GM18951 (cell line): ENCODE data around the gene YIPF6.
"Not testable (repeated sequence)": the region's sequence is repeated elsewhere in the genome, so short reads cannot be mapped to it uniquely, and the experiment has no call there.

Experiments used
- POLR2A ChIP-seq: IDR thresholded peaks from 4 replicates; pipeline ENCODE4 v1.6.1; 2011; ENCODE audit warnings: mild to moderate bottlenecking; ENCODE audit not compliant: insufficient read length, insufficient read depth; ENCODE audit errors: extremely low read depth
- in situ Hi-C: fragments of 300-500 bp; cut with MboI; formaldehyde crosslinking; loops from one replicate; pipeline ENCODE4 v1.12.0; 2022; ENCODE audit warnings: low sequenced_read_pairs, mixed read lengths, inconsistent platforms; ENCODE audit not compliant: unreplicated experiment

The YIPF6 gene

DNA sequence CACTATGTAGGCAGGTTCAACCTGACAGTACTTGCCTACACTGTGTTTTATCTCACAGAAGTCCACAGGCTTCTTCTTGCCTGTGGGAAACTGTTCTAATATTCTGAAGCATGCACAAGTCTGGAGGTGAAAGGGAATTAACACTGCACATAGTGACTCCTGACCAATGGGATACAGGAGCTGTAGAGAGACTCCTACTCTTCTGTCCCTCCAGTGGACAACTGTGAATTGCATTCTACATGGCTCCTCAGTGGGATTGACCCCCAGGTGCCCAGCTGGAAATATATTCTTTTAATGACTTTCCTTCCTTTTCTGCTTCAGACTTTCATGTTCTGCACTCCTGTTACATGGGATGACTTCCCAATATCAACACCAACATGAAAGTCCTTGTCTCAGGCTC, 8.2 kb upstream of the YIPF6 start:
- in situ Hi-C loops: no loop called here
- no peak for TF ChIP-seq POLR2A

DNA sequence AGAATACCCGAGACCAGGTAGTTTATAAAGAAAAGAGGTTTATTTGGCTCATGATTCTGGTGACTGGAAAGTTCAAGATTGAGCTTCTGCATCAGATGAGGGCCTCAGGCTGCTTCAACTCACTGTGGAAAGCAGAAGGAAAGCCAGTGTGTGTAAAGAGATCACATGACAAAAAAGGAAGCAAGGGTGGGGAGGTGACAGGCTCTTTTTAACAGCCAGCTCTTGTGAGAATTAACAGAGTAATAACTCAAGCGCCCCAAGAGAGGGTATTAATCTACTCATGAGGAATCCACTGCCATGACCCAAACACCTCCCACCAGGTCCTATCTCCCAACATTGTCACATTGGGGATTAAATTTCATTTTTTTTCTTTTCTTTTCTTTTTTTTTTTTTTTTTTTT, 6.3 kb upstream of the YIPF6 start:
- TF ChIP-seq POLR2A: no peak
- in situ Hi-C loops: no loop called here

DNA sequence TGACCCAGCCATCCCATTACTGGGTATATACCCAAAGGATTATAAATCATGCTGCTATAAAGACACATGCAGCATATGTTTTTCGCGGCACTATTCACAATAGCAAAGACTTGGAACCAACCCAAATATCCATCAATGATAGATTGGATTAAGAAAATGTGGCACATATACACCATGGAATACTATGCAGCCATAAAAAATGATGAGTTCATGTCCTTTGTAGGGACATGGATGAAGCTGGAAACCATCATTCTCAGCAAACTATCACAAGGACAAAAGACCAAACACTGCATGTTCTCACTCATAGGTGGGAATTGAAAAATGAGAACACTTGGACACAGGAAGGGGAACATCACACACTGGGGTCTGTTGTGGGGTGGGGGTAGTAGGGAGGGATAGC, 5.1 kb upstream of the YIPF6 start:
- in situ Hi-C loops: not testable (repeated sequence)

DNA sequence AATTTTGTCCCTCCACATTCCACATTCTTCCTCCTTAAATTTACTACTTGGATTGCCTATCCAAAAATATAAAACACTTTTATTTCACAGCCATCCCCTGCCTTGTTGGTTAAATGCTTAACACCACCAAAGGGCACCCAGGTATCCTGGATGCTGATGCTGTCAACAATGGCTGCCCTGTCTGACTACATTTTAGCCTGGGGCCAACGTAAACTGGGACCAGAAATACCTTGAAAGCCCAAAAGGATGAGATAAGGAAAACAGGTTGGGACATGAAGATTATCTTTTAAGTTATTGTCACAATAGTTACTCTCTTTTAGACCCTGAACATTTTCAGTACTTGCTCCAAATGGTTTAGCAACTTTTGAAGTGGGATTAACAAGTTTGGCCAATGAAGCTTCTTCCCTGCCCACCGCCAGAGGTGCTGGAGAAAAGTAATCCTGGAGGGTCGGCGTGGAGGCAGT, 775 bp upstream of the YIPF6 start:
- no peak for TF ChIP-seq POLR2A
- in situ Hi-C loops: no loop called here

DNA sequence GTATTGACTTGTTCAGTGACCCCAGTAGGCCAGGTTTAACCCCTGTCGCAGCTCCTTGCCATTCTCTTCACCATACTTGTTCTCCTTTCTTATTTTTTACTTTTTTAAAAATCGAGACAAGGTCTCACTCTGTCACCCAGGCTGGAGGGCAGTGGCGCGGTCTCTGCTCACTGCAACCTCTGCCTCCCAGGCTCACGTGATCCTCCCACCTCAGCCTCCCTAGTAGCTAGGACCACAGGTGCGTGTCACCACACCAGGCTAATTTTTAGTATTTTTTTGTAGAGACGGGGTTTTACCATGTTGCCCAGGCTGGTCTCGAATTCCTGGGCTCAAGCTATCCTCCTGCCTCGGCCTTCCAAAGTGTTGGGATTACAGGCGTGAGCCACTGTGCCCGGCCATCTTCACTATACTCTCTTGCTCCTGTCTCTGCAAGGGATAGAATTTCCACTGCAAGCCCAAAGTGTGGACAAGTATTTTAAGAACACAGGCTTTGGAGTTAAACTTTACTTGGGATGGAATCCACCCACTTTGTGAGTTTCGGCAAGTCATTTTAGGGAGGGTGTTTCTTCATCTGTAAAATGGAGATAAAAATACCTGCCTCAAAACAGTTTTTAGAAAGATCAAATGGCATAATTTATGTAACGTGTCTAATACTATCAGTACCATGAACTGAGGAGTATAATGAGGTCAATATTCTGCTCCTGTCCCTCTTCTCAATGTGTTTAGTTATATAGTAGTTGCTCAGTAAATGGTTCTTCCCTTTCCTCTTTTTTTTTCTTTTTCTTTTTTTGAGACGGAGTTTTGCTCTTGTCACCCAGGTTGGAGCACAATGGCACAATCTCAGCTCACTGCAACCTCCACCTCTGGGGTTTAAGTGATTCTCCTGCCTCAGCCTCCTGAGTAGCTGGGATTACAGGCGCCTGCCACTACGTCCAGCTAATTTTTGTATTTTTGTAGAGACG, 973 bp downstream of the YIPF6 start:
- no peak for TF ChIP-seq POLR2A
- in situ Hi-C loops: loop anchor here (25.0 kb wide), 1 partner anchor 212 kb away; no protein-coding TSS in a partner anchor

DNA sequence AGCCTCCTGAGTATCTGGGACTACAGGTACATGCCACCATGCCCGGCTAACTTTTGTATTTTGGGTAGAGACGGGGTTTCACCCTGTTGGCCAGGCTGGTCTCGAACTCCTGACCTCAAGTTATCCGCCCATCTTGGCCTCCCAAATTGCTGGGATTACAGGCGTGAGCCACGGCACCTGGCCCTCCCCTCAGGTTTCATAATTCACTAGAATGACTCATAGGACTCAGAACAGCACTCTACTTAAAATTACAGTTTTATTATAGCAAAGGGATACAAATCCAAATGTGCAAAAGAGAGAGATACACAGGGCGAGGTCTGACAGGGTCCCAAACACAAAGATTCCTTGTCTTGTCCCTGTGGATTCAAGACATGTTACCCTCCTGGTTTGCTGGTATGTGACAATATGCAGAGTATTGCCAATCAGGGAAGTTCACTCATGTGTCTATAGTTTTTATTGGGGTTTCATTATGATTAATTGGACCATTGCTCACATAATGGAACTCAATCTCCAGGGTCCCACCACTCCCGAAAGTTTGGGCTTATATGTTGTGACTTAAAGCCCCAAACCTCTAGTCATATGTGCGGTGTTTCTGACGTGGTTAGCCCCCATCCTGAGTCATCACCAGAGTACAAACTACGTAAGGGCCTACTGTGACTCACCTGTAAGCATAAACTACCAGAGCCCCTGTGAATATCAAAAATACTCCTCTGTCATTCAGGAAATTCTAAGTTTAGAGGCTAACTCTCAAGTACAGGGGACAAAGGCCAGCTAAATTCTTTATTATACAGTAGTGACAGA, 5.2 kb downstream of the YIPF6 start:
- in situ Hi-C loops: loop anchor here (25.0 kb wide), 1 partner anchor 208 kb away; no protein-coding TSS in a partner anchor
- no peak for TF ChIP-seq POLR2A

DNA sequence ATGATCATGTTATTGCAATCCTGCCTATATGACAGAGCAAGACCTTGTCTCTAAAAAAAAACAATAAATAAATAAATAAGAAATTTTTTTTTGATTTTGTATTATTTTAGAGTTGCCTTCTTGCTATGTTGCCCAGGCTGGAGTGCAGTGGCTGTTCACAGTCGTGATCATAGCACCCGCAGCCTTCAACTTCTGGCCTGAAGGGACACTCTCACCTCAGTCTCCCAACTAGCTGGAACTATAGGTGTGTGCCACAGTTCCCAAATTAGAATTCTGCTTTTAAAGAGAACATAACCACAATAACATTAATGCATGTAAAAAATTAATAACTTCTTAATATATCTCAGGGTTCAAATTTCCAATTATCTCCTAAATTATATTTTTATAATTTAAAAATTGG, 7.8 kb downstream of the YIPF6 start:
- TF ChIP-seq POLR2A: no peak
- in situ Hi-C loops: loop anchor here (25.0 kb wide), 1 partner anchor 206 kb away; no protein-coding TSS in a partner anchor

DNA sequence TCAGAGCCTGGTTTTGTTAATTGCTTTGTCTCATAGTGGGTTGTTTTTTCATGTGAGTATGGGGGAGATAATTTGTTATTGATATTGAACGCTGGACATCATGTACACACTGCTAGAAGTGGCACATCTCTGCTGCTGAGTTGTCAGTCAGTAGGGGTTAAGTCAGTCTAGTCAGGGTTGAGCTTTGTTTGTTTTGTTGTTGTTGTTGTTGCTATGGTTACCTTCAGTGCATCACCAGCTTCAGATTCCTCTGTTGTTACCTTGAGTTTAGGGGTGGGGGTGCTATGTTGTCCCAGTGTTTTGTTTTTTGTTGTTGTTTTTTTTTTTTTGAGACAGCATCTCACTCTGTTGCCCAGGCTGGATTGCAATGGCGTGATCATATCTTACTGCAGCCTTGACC, 9.9 kb downstream of the YIPF6 start:
- in situ Hi-C loops: loop anchor here (25.0 kb wide), 1 partner anchor 204 kb away; no protein-coding TSS in a partner anchor
- no peak for TF ChIP-seq POLR2A

DNA sequence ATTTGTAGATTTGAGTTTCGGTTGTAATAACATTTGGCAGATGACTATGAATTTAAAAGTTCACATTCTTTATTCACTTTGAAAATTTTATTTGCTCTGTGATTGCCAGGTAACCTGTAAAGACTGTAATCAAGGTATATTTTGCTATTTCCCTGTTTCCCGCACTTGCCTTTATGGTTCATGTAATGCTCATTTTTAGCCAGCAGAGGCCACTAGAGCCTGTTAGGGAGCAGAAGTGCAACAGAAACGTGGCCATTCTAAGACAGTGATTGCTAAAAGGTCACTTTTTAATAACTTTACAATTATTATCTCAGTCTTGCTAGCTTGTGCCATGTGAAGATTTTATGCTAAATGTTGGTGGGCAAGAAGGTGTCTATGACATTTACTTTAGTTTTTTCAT, 12.4 kb downstream of the YIPF6 start:
- TF ChIP-seq POLR2A: no peak
- in situ Hi-C loops: loop anchor here (25.0 kb wide), 1 partner anchor 201 kb away; no protein-coding TSS in a partner anchor

DNA sequence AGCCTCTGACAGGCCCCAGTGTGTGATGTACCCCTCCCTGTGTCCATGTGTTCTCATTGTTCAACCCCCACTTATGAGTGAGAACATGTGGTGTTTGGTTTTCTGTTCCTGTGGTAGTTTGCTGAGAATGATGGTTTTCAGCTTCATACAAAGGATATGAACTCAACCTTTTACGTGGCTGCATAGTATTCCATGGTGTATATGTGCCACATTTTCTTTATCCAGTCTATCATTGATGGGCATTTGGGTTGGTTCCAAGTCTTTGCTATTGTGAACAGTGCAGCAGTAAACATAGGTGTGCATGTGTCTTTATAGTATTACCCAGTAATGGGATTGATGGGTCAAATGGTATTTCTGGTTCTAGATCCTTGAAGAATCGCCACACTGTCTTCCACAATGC, 25.8 kb downstream of the YIPF6 start:
- in situ Hi-C loops: loop anchor here (25.0 kb wide), 1 partner anchor 188 kb away; no protein-coding TSS in a partner anchor

DNA sequence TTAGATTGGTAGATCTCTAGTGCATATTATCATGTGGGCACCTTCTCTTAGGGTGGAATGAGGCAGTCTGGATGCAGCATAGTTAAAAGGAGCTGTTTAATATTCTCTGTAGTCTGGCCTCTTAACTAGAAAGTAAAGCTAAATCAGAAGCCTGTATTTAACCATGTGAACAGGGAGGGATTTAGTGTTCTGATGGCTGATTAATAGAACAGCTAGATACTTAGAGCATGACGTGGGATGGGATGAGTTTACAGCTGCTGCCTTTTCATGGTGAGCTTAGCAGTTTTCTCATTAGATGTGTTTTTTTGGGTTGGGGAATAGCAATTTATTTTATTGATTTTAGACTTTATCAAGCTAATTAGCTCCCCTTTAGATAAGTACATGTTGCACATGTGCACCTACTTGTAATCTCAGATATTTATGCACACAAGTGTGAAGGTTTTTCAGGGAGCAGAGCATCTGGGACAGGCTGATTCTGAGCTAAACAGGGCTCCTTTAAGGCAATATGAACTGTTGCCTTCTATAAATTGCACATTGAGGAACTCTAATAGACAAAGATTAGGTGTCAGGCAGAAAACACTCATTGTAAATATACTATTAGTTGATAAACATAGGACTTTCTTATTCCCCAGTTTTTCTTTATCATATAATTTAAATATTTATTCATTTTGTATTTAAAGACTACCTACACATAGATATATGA, 34.1 kb downstream of the YIPF6 start:
- no peak for TF ChIP-seq POLR2A
- in situ Hi-C loops: no loop called here

DNA sequence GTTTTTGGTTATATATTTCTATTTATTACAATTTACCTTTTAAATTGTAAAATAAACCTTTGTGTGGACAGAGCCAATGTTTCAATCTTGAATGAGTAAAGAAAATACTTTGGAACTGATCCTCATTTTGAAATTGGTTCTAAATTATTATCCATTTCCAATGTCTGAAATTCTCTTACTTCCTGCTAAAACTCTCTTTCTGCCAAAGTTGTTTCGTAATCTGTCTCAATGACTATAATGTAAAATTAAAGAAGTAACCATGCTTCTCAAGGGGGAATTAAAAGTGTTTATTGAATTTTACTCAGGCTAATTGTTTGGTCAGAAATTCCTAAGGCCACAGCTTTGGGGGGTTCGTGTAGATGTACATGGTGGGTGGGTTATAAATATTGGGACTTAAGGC, 34.8 kb downstream of the YIPF6 start:
- in situ Hi-C loops: no loop called here

DNA sequence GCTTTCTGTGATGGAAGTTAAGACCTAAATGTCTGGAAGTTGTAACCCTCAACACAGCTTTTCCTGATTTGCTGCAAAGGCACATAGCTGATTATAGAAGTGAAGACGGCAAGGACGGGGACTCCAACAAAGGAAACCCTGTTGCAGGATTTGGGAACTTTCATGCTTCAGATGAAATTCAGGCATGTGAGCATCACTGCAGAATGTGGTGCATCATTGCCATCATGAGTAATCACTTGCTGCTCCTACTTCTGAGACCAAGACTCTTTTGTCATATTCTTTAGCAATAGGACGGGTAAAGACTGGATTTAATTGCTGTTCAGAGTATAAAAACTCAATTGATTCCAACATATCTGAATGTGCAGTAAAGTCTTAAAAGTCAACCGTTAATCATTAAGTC, 35.8 kb downstream of the YIPF6 start:
- TF ChIP-seq POLR2A: no peak
- in situ Hi-C loops: no loop called here

More for the DNA sequence above, 34.8 kb downstream of the YIPF6 start:
- TF ChIP-seq POLR2A: no peak
